ENCODE measurements around the gene POC1A. TPM values are rescaled to one million over a fixed set of nuclear protein-coding genes. Genes with fewer than 3 reads are reported as not detected.

POC1A gene
- total and polyA plus RNA-seq, 9 of the 15 experiments (the other 6 are each of a cell fraction or from before 2014, with no cell fraction given): 7.2 to 17.5 (median 12.1) TPM

- Histone ChIP-seq H3K27me3 (ENCODE audit: control insufficient read depth in 2 of 2, insufficient read depth in 2 of 2, low read length in 2 of 2) (no peaks in the 10 kb centered on the region), H3K9me3 (replicated peaks; ENCODE audit: control insufficient read depth, insufficient read depth, low read depth, low read length) (no peaks in the 10 kb centered on the region), H3K79me2 (ENCODE audit: control insufficient read depth, insufficient read depth, low read length) (no peaks in the 10 kb centered on the region), H3K9ac (ENCODE audit: insufficient read depth in 1 of 2, low read depth in 2 of 2, low read length in 2 of 2) (no peak overlapping the region), H3K27ac (ENCODE audit: extremely low read depth, low read depth, low read length) (no peak overlapping the region), H3K9me1 (ENCODE audit: control insufficient read depth, insufficient read depth, low read length) (no peaks in the 10 kb centered on the region), H3K4me3 (no peak overlapping the region), H4K20me1 (replicated peaks; ENCODE audit: control insufficient read depth, insufficient read depth, low read length) (no peaks in the 10 kb centered on the region), H3K4me1 (replicated peaks in 1 of 2; ENCODE audit: control insufficient read depth in 2 of 2, insufficient read depth in 2 of 2, low read length in 2 of 2) (peaks cover 8 to 23% of the 10 kb centered on the region in 2 experiments; a peak in 4 of 5 replicates), H3K4me2 (ENCODE audit: insufficient read depth, low read length) (no peak overlapping the region), H2AFZ (ENCODE audit: low read depth, low read length) (no peak overlapping the region), H3K36me3 (ENCODE audit: control insufficient read depth, insufficient read depth, low read length) (no peaks in the 10 kb centered on the region)
- DNase-seq (ENCODE audit: extremely low read depth in 1 of 4, low spot score in 3 of 4) (no peak), FAIRE-seq (no peak), ATAC-seq (no peak)
- intact Hi-C loops (cut with micrococcal nuclease): no loop called here
- 9% methylated on average over 1 of the region's 1 CpG for WGBS (ENCODE audit: insufficient coverage, low coverage, missing lambda C conversion rate)
- BruUV-seq (replicated peaks): no TSS peak
- ChIA-PET CTCF (ENCODE audit: low intra/inter-chr PET ratio) (no interaction called here), POLR2A (interaction anchor here (0.6 to 0.9 kb wide), 3 partner anchors 8 to 11 kb away, joined by 3 to 4 read pairs (median 3); no protein-coding TSS in a partner anchor)
- in situ Hi-C loops (cut with MboI): no loop called here
- TF ChIP-seq NBN (IDR thresholded peaks at IDR 0.05; ENCODE audit: low read depth) (no peak), NRF1 (conservative IDR thresholded peaks at IDR 0.05 in 1 of 2, IDR thresholded peaks at IDR 0.05 in 1 of 2) (no peak)
Measured at GRCh38 chr3:52173101-52173500, 18.9 kb upstream of the POC1A start.

GRCh38 chr3:52172262-52172757, 18.1 kb upstream of the POC1A start:
- H4K20me1 ChIP-seq (replicated peaks; ENCODE audit: control insufficient read depth, insufficient read depth, low read length): no peaks in the 10 kb centered on the region
- ChIA-PET CTCF (ENCODE audit: low intra/inter-chr PET ratio) (no interaction called here), POLR2A (interaction anchor here (0.9 to 1.2 kb wide), 3 partner anchors 8 to 18 kb away, joined by 3 to 5 read pairs (median 4); partner anchors contain the start of gene POC1A)
- H3K79me2 ChIP-seq (ENCODE audit: control insufficient read depth, insufficient read depth, low read length): no peaks in the 10 kb centered on the region
- no peak for ATAC-seq
- peaks cover 8 to 23% of the 10 kb centered on the region in 2 experiments; a peak in 4 of 5 replicates for H3K4me1 ChIP-seq (replicated peaks in 1 of 2; ENCODE audit: control insufficient read depth in 2 of 2, insufficient read depth in 2 of 2, low read length in 2 of 2)
- no peak overlapping the region for H3K9ac ChIP-seq (ENCODE audit: insufficient read depth in 1 of 2, low read depth in 2 of 2, low read length in 2 of 2)
- no peak for DNase-seq (ENCODE audit: extremely low read depth in 1 of 4, low spot score in 3 of 4)
- H3K4me3 ChIP-seq: no peak overlapping the region
- in situ Hi-C loops (cut with MboI) (no loop called here), intact Hi-C loops (cut with micrococcal nuclease) (no loop called here)
- no TSS peak for BruUV-seq (replicated peaks)
- WGBS (ENCODE audit: insufficient coverage, low coverage, missing lambda C conversion rate): 51% methylated on average over 5 of the region's 5 CpGs
- FAIRE-seq: no peak
- H3K36me3 ChIP-seq (ENCODE audit: control insufficient read depth, insufficient read depth, low read length): no peaks in the 10 kb centered on the region
- no peak overlapping the region for H3K27ac ChIP-seq (ENCODE audit: extremely low read depth, low read depth, low read length)
- H3K9me1 ChIP-seq (ENCODE audit: control insufficient read depth, insufficient read depth, low read length): no peaks in the 10 kb centered on the region
- H2AFZ ChIP-seq (ENCODE audit: low read depth, low read length): no peak overlapping the region
- no peaks in the 10 kb centered on the region for H3K9me3 ChIP-seq (replicated peaks; ENCODE audit: control insufficient read depth, insufficient read depth, low read depth, low read length)
- H3K4me2 ChIP-seq (ENCODE audit: insufficient read depth, low read length): no peak overlapping the region
- no peaks in the 10 kb centered on the region for H3K27me3 ChIP-seq (ENCODE audit: control insufficient read depth in 2 of 2, insufficient read depth in 2 of 2, low read length in 2 of 2)
- TF ChIP-seq TBP (optimal IDR thresholded peaks at IDR 0.05; ENCODE audit: low read depth, low read length) (no peak), SREBF2 (CRISPR knock-in tag; IDR thresholded peaks at IDR 0.05) (no peak), ZBTB11 (CRISPR knock-in tag; IDR thresholded peaks at IDR 0.05) (no peak), RBFOX2 (IDR thresholded peaks at IDR 0.05; ENCODE audit: low read depth, low read length) (no peak), NONO (IDR thresholded peaks at IDR 0.05; ENCODE audit: low read depth in 2 of 2, low read length in 1 of 2) (no peak), MTA2 (IDR thresholded peaks at IDR 0.05; ENCODE audit: low read depth) (no peak), ZNF395 (CRISPR knock-in tag; IDR thresholded peaks at IDR 0.05) (no peak), MXI1 (IDR thresholded peaks at IDR 0.05; ENCODE audit: low read depth, low read length) (no peak), FOXK1 (CRISPR knock-in tag; IDR thresholded peaks at IDR 0.05; ENCODE audit: borderline replicate concordance) (no peak)

All from K562 (cell line).